Hepatocyte (in vitro differentiated cells): Measurements from ENCODE around the gene PROK2. TPM values are rescaled to one million over a fixed set of nuclear protein-coding genes. Genes with fewer than 3 reads are reported as not detected.
A peak's percentile ranks its signal among the peaks of the same experiment; 100 is the strongest.

Experiments used
- DNase-seq: peaks from one replicate; pipeline ENCODE4 v3.0.0-alpha.2; 2016; ENCODE audit warnings: low spot score
- H2AFZ ChIP-seq: fragments of 200-600 bp; sonication (generic); 2 replicates; pipeline ENCODE4 v1.6.0; 2016; ENCODE audit warnings: antibody characterized with exemption, mild to moderate bottlenecking
- H3K27ac ChIP-seq: fragments of 200-600 bp; sonication (generic); 2 replicates; pipeline ENCODE4 v1.5.1; 2016; ENCODE audit warnings: mild to moderate bottlenecking
- H3K27me3 ChIP-seq: fragments of 200-600 bp; sonication (generic); 2 replicates; pipeline ENCODE4 v1.6.1; 2016
- H3K36me3 ChIP-seq: fragments of 200-600 bp; sonication (generic); replicated peaks from 2 replicates; pipeline ENCODE4 v1.5.1; 2016; ENCODE audit warnings: low read depth; ENCODE audit not compliant: insufficient read depth
- H3K4me1 ChIP-seq: fragments of 200-600 bp; sonication (generic); 2 replicates; pipeline ENCODE4 v1.5.1; 2016; ENCODE audit warnings: mild to moderate bottlenecking, moderate library complexity; ENCODE audit not compliant: insufficient read depth
- H3K4me2 ChIP-seq: fragments of 200-600 bp; sonication (generic); 2 replicates; pipeline ENCODE4 v1.6.0; 2016
- H3K4me3 ChIP-seq: fragments of 200-600 bp; sonication (generic); 2 replicates; pipeline ENCODE4 v1.5.1; 2016; ENCODE audit warnings: mild to moderate bottlenecking
- H3K79me2 ChIP-seq: fragments of 200-600 bp; sonication (generic); 2 replicates; pipeline ENCODE4 v1.6.0; 2017; ENCODE audit warnings: mild to moderate bottlenecking
- H3K9me2 ChIP-seq: fragments of 200-600 bp; sonication (generic); replicated peaks from 2 replicates; pipeline ENCODE4 v1.6.0; 2017; ENCODE audit warnings: mild to moderate bottlenecking; ENCODE audit not compliant: insufficient read depth
- H3K9me3 ChIP-seq: fragments of 200-600 bp; sonication (generic); 2 replicates; pipeline ENCODE4 v1.5.1; 2016; ENCODE audit warnings: low read depth, mild to moderate bottlenecking
- H4K20me1 ChIP-seq: fragments of 200-600 bp; sonication (generic); 2 replicates; pipeline ENCODE4 v1.6.0; 2016; ENCODE audit warnings: mild to moderate bottlenecking; ENCODE audit not compliant: insufficient read depth, poor library complexity, severe bottlenecking
- EZH2 ChIP-seq: fragments of 200-600 bp; sonication (generic); IDR thresholded peaks from 2 replicates; pipeline ENCODE4 v1.6.1; 2016; ENCODE audit warnings: antibody characterized with exemption, mild to moderate bottlenecking, borderline replicate concordance
- EZH2phosphoT487 ChIP-seq: fragments of 200-600 bp; sonication (generic); IDR thresholded peaks from one replicate; pipeline ENCODE4 v1.6.1; 2018; ENCODE audit warnings: antibody characterized with exemption, mild to moderate bottlenecking, low read depth, moderate library complexity; ENCODE audit not compliant: unreplicated experiment, severe bottlenecking
- WGBS: methylation state at CpG from one replicate; pipeline ENCODE4 v1.1.6; 2016; ENCODE audit warnings: low lambda C conversion rate; ENCODE audit errors: missing lambda C conversion rate; 5-methylcytosine and 5-hydroxymethylcytosine counted together
- polyA plus RNA-seq: library from polyadenylated mRNA; unstranded; fragments of >200 nt; fragmentation: Nextera tagmentation; extraction: Ambion mirVana; gene quantifications from 2 replicates; pipeline ENCODE4 v1.2.1, GENCODE V29; 2016
- total RNA-seq: library from RNA; depleted of rRNA; stranded (reverse); fragments of >200 nt; gene quantifications from 2 replicates; pipeline ENCODE4 v1.2.3, GENCODE V29; 2014
- TF ChIP-seq, protein P1 (sequence below): fragments of 200-600 bp; sonication (generic); IDR thresholded peaks from 2 replicates; pipeline ENCODE4 v1.5.1; 2016; ENCODE audit warnings: antibody characterized with exemption, mild to moderate bottlenecking; ENCODE audit not compliant: poor library complexity

The PROK2 gene
- total and polyA plus RNA-seq, 2 experiments from 2014 or later: not detected

- no peaks in the 10 kb centered on the region for H3K4me1 ChIP-seq
- 76% methylated on average over 1 of the region's 1 CpG for WGBS
- no peak overlapping the region for H3K4me2 ChIP-seq
- H3K4me3 ChIP-seq: no peak overlapping the region
- no peaks in the 10 kb centered on the region for H3K9me3 ChIP-seq
- H2AFZ ChIP-seq: no peak overlapping the region
- no peaks in the 10 kb centered on the region for H3K9me2 ChIP-seq
- H3K27me3 ChIP-seq: peaks cover 48% of the 10 kb centered on the region
- no peaks in the 10 kb centered on the region for H3K36me3 ChIP-seq
- no peaks in the 10 kb centered on the region for H3K79me2 ChIP-seq
- H4K20me1 ChIP-seq: no peaks in the 10 kb centered on the region
- DNase-seq: no peak
- TF ChIP-seq EZH2 (no peak), EZH2phosphoT487 (no peak)
- TF ChIP-seq, protein P1, sequence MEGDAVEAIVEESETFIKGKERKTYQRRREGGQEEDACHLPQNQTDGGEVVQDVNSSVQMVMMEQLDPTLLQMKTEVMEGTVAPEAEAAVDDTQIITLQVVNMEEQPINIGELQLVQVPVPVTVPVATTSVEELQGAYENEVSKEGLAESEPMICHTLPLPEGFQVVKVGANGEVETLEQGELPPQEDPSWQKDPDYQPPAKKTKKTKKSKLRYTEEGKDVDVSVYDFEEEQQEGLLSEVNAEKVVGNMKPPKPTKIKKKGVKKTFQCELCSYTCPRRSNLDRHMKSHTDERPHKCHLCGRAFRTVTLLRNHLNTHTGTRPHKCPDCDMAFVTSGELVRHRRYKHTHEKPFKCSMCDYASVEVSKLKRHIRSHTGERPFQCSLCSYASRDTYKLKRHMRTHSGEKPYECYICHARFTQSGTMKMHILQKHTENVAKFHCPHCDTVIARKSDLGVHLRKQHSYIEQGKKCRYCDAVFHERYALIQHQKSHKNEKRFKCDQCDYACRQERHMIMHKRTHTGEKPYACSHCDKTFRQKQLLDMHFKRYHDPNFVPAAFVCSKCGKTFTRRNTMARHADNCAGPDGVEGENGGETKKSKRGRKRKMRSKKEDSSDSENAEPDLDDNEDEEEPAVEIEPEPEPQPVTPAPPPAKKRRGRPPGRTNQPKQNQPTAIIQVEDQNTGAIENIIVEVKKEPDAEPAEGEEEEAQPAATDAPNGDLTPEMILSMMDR: no peak
- H3K27ac ChIP-seq: no peak overlapping the region
These were observed 5.0 kb upstream of the PROK2 start for GRCh38 chr3:71789922-71790321.

DNA sequence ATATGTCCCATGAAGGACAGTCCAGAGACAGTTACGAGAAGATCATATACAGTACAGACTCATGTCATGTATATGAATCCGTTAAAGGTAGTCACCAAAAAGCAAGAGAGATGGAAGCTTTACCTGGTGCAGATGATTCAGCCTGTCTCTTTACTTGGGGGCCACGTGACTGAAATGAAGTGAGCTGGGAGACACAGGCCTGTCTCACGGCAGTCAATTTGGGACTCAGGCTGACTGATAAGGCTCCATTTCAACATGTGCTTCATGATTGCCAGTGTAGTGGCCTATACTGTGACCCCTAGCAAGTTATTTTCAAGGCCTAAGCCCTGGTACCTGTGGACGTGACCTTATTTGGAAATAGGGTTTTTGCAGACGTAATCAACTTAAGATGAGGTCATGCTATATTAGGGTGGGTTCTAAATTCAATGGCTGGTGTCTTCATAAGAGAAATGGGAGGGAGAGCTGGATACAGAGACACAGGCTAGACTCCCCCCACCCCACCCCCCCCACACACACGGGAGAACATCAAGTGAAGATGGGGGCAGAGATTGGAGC is 3.0 kb upstream of the PROK2 start:
- Histone ChIP-seq H3K4me3 (no peak overlapping the region), H3K27ac (no peak overlapping the region), H3K4me1 (peaks cover 6% of the 10 kb centered on the region), H3K9me3 (no peaks in the 10 kb centered on the region), H3K36me3 (no peaks in the 10 kb centered on the region), H3K9me2 (no peaks in the 10 kb centered on the region), H4K20me1 (no peaks in the 10 kb centered on the region), H3K4me2 (no peak overlapping the region), H3K27me3 (peaks cover 54% of the 10 kb centered on the region), H3K79me2 (no peaks in the 10 kb centered on the region), H2AFZ (no peak overlapping the region)
- TF ChIP-seq EZH2: no peak
- no peak for TF ChIP-seq EZH2phosphoT487
- WGBS: 83% methylated on average over 6 of the region's 7 CpGs
- DNase-seq: no peak

DNA sequence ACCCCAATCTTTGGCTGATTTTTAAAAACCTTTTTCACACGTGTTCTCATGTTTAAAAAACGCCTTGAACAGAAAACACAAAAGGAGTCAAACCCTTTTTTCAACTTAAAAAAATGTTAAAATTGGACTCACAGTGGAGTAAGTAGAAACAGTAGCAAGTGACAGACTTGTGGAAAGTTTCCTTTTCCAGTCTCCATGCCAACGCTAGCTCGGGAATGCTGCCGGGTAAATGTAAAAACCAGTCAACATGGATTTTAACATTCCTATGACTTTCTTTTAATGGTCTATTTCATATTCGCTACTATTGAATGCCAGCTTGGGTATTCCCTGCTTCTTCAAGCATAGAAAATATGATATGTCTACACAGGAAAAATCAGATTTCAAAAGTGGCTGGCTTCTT is 1.6 kb upstream of the PROK2 start:
- H3K36me3 ChIP-seq: no peaks in the 10 kb centered on the region
- H3K4me3 ChIP-seq: no peak overlapping the region
- no peak overlapping the region for H2AFZ ChIP-seq
- WGBS: 66% methylated on average over 6 of the region's 6 CpGs
- no peak for DNase-seq
- peaks cover 6% of the 10 kb centered on the region for H3K4me1 ChIP-seq
- H4K20me1 ChIP-seq: no peaks in the 10 kb centered on the region
- no peaks in the 10 kb centered on the region for H3K9me3 ChIP-seq
- H3K9me2 ChIP-seq: no peaks in the 10 kb centered on the region
- no peak overlapping the region for H3K27ac ChIP-seq
- no peak overlapping the region for H3K4me2 ChIP-seq
- TF ChIP-seq EZH2phosphoT487 (no peak), EZH2 (no peak)
- TF ChIP-seq, protein P1: no peak
- no peaks in the 10 kb centered on the region for H3K79me2 ChIP-seq
- H3K27me3 ChIP-seq: peaks cover 68% of the 10 kb centered on the region

DNA sequence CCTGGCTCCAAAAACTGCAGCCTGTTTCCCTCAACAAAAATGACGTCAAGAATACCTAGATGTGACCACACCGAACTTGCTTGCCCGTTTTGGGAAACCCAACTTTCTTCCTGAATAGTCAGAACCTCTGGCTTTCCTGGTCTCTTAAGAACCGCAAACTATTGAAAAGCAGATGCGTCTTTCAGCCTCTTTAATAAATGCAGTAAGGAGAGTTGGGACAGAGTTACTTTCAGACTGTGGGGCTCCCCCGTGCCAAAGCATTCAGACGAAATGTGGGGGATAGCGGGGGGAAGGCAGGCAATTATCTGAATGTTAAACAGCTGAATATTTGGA is 1.2 kb upstream of the PROK2 start:
- no peak overlapping the region for H3K27ac ChIP-seq
- H3K9me3 ChIP-seq: no peaks in the 10 kb centered on the region
- DNase-seq: no peak
- no peak overlapping the region for H2AFZ ChIP-seq
- H3K4me3 ChIP-seq: no peak overlapping the region
- H3K4me1 ChIP-seq: peaks cover 6% of the 10 kb centered on the region
- H3K27me3 ChIP-seq: peaks cover 71% of the 10 kb centered on the region
- TF ChIP-seq EZH2phosphoT487 (no peak), EZH2 (no peak)
- TF ChIP-seq, protein P1: no peak
- no peaks in the 10 kb centered on the region for H3K9me2 ChIP-seq
- peak overlapping the region; percentile 73 for H3K4me2 ChIP-seq
- no peaks in the 10 kb centered on the region for H4K20me1 ChIP-seq
- no peaks in the 10 kb centered on the region for H3K79me2 ChIP-seq
- WGBS: 39% methylated on average over 8 of the region's 8 CpGs
- no peaks in the 10 kb centered on the region for H3K36me3 ChIP-seq
